MM.1S (cell line): ENCODE measurements around the gene ADIPOR1.

Source experiments
- DNase-seq: peaks from one replicate; pipeline ENCODE4 v3.0.0-alpha.2; 2015
- H2AFZ ChIP-seq: fragments of 300-600 bp; sonication (generic); 2 replicates; pipeline ENCODE4 v1.6.0; 2016; ENCODE audit warnings: antibody characterized with exemption, low read length
- H3F3A ChIP-seq: fragments of 300-600 bp; sonication (generic); 2 replicates; pipeline ENCODE4 v1.6.1; 2016; ENCODE audit warnings: mild to moderate bottlenecking, antibody characterized with exemption, low read length, moderate library complexity, mixed read lengths; ENCODE audit not compliant: insufficient read depth
- H3K27ac ChIP-seq: fragments of 300-600 bp; sonication (generic); 2 replicates; pipeline ENCODE4 v1.5.1; 2016; ENCODE audit warnings: mild to moderate bottlenecking, low read length
- H3K27me3 ChIP-seq: fragments of 300-600 bp; sonication (generic); replicated peaks from 2 replicates; pipeline ENCODE4 v1.6.0; 2016; ENCODE audit warnings: low read length; ENCODE audit not compliant: insufficient read depth
- H3K36me3 ChIP-seq: fragments of 300-600 bp; sonication (generic); replicated peaks from 2 replicates; pipeline ENCODE4 v1.6.1; 2016; ENCODE audit warnings: mild to moderate bottlenecking, low read length, mixed read lengths; ENCODE audit not compliant: insufficient read depth
- H3K4me1 ChIP-seq: fragments of 300-600 bp; sonication (generic); 2 replicates; pipeline ENCODE4 v1.6.1; 2016; ENCODE audit warnings: low read length, mixed read lengths
- H3K4me2 ChIP-seq: fragments of 300-600 bp; sonication (generic); 2 replicates; pipeline ENCODE4 v1.6.0; 2016; ENCODE audit warnings: low read depth, low read length
- H3K4me3 ChIP-seq: fragments of 300-600 bp; sonication (generic); 2 replicates; pipeline ENCODE4 v1.5.1; 2016; ENCODE audit warnings: low read length, mixed read lengths
- H3K79me2 ChIP-seq: fragments of 300-600 bp; sonication (generic); 2 replicates; pipeline ENCODE4 v1.6.1; 2016; ENCODE audit warnings: mixed run types, low read length, mixed read lengths
- H3K9ac ChIP-seq: fragments of 300-600 bp; sonication (generic); 2 replicates; pipeline ENCODE4 v1.6.1; 2016; ENCODE audit warnings: low read length, mixed read lengths
- H3K9me2 ChIP-seq: fragments of 300-600 bp; sonication (generic); replicated peaks from 2 replicates; pipeline ENCODE4 v1.6.1; 2016; ENCODE audit warnings: mild to moderate bottlenecking, low read length, mixed read lengths; ENCODE audit not compliant: insufficient read depth
- H3K9me3 ChIP-seq: fragments of 300-600 bp; sonication (generic); replicated peaks from 2 replicates; pipeline ENCODE4 v1.6.1; 2016; ENCODE audit warnings: mild to moderate bottlenecking, low read length, mixed read lengths; ENCODE audit not compliant: insufficient read depth
- H4K20me1 ChIP-seq: fragments of 300-600 bp; sonication (generic); 2 replicates; pipeline ENCODE4 v1.6.1; 2016; ENCODE audit warnings: mild to moderate bottlenecking, low read length, moderate library complexity, mixed read lengths; ENCODE audit not compliant: insufficient read depth
- EZH2 ChIP-seq: fragments of 300-600 bp; sonication (generic); optimal IDR thresholded peaks from 2 replicates; pipeline ENCODE3; 2017; ENCODE audit warnings: low read depth, mild to moderate bottlenecking, antibody characterized with exemption, low read length, mixed read lengths
- EZH2phosphoT487 ChIP-seq: fragments of 300-600 bp; sonication (generic); IDR thresholded peaks from 2 replicates; pipeline ENCODE4 v1.6.1; 2018; ENCODE audit warnings: antibody characterized with exemption, low read length
- TF ChIP-seq, protein P1 (sequence below): fragments of 300-600 bp; sonication (generic); IDR thresholded peaks from 2 replicates; pipeline ENCODE4 v1.5.1; 2016; ENCODE audit warnings: antibody characterized with exemption, low read length, mixed read lengths

Gene ADIPOR1

DNA sequence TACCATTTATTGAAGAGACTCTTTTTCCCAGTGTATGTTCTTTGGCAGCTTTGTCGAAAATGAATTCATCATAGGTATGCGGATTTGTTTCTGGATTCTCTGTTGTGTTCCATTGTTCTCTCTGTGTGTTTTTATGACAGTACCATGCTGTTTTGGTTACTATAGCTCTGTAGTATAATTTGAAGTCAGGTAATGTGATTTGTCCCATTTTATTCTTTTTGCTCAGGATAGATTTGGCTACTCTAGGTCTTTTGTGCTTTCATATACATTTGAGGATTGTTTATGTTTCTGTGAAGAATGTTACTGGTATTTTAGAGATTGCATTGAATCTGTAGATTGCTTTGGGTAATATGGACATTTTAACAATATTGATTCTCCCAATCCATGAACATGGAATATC is 25.6 kb downstream of the ADIPOR1 start:
- Histone ChIP-seq H3K4me3 (no peak overlapping the region), H4K20me1 (no peaks in the 10 kb centered on the region), H3K9me3 (no peaks in the 10 kb centered on the region), H3K79me2 (no peaks in the 10 kb centered on the region), H3K9ac (no peak overlapping the region), H3K4me1 (no peaks in the 10 kb centered on the region), H2AFZ (no peak overlapping the region), H3K36me3 (no peaks in the 10 kb centered on the region), H3K27me3 (peaks cover 15% of the 10 kb centered on the region), H3K4me2 (no peak overlapping the region), H3K9me2 (no peaks in the 10 kb centered on the region), H3K27ac (no peak overlapping the region), H3F3A (no peaks in the 10 kb centered on the region)
- no peak for TF ChIP-seq EZH2
- TF ChIP-seq EZH2phosphoT487 = no peak
- TF ChIP-seq, protein P1, sequence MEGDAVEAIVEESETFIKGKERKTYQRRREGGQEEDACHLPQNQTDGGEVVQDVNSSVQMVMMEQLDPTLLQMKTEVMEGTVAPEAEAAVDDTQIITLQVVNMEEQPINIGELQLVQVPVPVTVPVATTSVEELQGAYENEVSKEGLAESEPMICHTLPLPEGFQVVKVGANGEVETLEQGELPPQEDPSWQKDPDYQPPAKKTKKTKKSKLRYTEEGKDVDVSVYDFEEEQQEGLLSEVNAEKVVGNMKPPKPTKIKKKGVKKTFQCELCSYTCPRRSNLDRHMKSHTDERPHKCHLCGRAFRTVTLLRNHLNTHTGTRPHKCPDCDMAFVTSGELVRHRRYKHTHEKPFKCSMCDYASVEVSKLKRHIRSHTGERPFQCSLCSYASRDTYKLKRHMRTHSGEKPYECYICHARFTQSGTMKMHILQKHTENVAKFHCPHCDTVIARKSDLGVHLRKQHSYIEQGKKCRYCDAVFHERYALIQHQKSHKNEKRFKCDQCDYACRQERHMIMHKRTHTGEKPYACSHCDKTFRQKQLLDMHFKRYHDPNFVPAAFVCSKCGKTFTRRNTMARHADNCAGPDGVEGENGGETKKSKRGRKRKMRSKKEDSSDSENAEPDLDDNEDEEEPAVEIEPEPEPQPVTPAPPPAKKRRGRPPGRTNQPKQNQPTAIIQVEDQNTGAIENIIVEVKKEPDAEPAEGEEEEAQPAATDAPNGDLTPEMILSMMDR = no peak
- no peak for DNase-seq

DNA sequence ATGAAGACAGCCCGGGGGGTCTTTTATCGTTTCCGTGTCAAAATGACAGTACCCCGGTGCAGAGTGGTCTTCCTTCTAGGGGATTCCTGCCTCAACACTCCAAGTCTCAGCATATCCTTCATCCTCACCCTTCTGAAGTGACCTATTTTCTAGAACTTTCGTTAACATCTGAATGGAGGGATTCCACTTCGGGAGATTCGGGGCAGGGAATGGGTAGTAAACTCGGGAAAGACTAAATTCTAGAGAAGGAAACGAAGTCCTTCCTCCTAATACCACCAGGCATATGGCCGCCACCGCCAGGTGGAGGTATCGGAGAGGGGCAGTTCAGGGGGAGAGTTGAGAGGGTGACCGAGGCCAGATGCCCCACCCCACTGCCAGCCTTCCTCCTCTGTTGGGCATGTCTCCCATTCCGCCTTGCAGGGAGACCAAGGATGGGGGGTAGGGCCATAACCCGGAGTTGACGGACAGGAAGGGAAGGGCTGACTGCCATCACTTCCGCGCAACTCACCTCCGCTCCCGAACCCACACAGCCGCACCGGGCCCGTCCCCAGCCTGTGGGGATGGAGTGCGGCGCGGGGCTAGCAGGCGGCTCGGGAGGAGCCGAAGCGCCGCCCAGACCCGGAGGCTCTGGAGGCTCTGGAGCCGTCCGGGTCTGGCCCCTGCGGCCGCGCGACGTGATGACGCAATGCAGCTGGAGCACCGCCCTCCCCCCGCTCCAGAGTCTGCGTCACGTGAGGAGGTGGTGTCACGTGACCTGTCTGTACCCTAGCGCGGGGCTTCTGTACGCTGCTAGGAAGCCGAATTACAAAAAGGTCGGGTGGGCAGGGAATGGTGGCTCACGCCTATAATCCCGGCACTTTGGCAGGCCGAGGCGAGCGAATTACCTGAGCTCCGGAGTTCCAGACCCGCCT is 31.3 kb downstream of the ADIPOR1 start, which contains the start of gene KLHL12:
TSS of gene KLHL12 (minus strand) at position 654 of the 911 bp plus-strand sequence. CDS start 2,072 bp downstream, outside the sequence.
- DNase-seq = peak; percentile 99
- peaks cover 9% of the 10 kb centered on the region; the same call in 1 of the 2 replicates for H3F3A ChIP-seq
- peak within 1 kb of the TSS; percentile 84 for H3K27ac ChIP-seq
- peak within 1 kb of the TSS; percentile 65 for H3K4me3 ChIP-seq
- H4K20me1 ChIP-seq = no peaks in the 10 kb centered on the region
- peaks cover 11% of the 10 kb centered on the region; the same call in 1 of the 2 replicates for H3K36me3 ChIP-seq
- H3K4me1 ChIP-seq = 0 out of 2 replicates have a peak, but pooled peaks cover 3% of the 10 kb centered on the region
- no peak for TF ChIP-seq EZH2phosphoT487
- TF ChIP-seq, protein P1 = peak; percentile 82
- peak within 1 kb of the TSS; percentile 87 for H3K9ac ChIP-seq
- H2AFZ ChIP-seq = peak within 1 kb of the TSS; percentile 48
- H3K79me2 ChIP-seq = peaks cover 26% of the 10 kb centered on the region
- no peaks in the 10 kb centered on the region for H3K9me2 ChIP-seq
- no peaks in the 10 kb centered on the region for H3K9me3 ChIP-seq
- H3K4me2 ChIP-seq = peak within 1 kb of the TSS; percentile 74
- peaks cover 7% of the 10 kb centered on the region for H3K27me3 ChIP-seq

GRCh38 chr1:202923533-202923932 is 34.6 kb downstream of the ADIPOR1 start:
- peaks cover 30% of the 10 kb centered on the region for H3K79me2 ChIP-seq

More at GRCh38 chr1:202923533-202923932, 34.6 kb downstream of the ADIPOR1 start:
- Histone ChIP-seq H3K9me3 (no peaks in the 10 kb centered on the region), H3K9me2 (no peaks in the 10 kb centered on the region), H3K4me3 (no peak overlapping the region), H3K4me2 (no peak overlapping the region), H3K27ac (no peak overlapping the region), H3K4me1 (0 out of 2 replicates have a peak, but pooled peaks cover 3% of the 10 kb centered on the region), H3K9ac (no peak overlapping the region), H3K27me3 (no peaks in the 10 kb centered on the region), H3K36me3 (peaks cover 11% of the 10 kb centered on the region), H4K20me1 (no peaks in the 10 kb centered on the region), H2AFZ (no peak overlapping the region), H3F3A (peaks cover 9% of the 10 kb centered on the region; the same call in 1 of the 2 replicates)
- DNase-seq = no peak
- TF ChIP-seq, protein P1 = no peak
- TF ChIP-seq EZH2phosphoT487 = no peak
- TF ChIP-seq EZH2 = no peak
